Measurements from ENCODE around the gene MICU1. TPM values are rescaled to one million over a fixed set of nuclear protein-coding genes. Genes with fewer than 3 reads are reported as not detected.

Gene MICU1
- polyA plus RNA-seq, 2 of the 4 experiments (the other 2 are of a cell fraction), result 54.5 to 58.6 TPM

GRCh38 chr10:72354356-72355213 is 271.3 kb downstream of the MICU1 start, which contains the start of gene DNAJB12 (continued):
- peak; percentile 68; the same call in 1 of the 2 replicates for TF ChIP-seq RFX5 (IDR thresholded peaks at IDR 0.05)
- 0 out of 5 replicates have a peak, but pooled peaks of 1 of the 2 experiments have one; percentile 11 for TF ChIP-seq RAD21 (conservative IDR thresholded peaks at IDR 0.05 in 1 of 2, IDR thresholded peaks at IDR 0.05 in 1 of 2)
- peak; percentile 74; the same call in 1 of the 3 replicates for TF ChIP-seq BCL3 (IDR thresholded peaks at IDR 0.05)
- peak; percentile 93 to 96 for TF ChIP-seq JUN (IDR thresholded peaks at IDR 0.05)
- TF ChIP-seq NR3C1 (IDR thresholded peaks at IDR 0.05), result no peak
- TF ChIP-seq PBX3 (IDR thresholded peaks at IDR 0.05), result peak; percentile 6; the same call in 1 of the 2 replicates
- TF ChIP-seq PHF8 (IDR thresholded peaks at IDR 0.05; ENCODE audit: borderline replicate concordance, low read depth), result peak; percentile 97; the same call in 1 of the 2 replicates
- 0 out of 2 replicates have a peak, but pooled peaks have one; percentile 1 for TF ChIP-seq NFE2L2 (conservative IDR thresholded peaks at IDR 0.05; ENCODE audit: low read length)
- TF ChIP-seq ZNF302 (CRISPR knock-in tag; IDR thresholded peaks at IDR 0.05), result no peak
- TF ChIP-seq HMGXB4 (CRISPR knock-in tag; IDR thresholded peaks at IDR 0.05; ENCODE audit: borderline replicate concordance), result no peak
- no peak; the same call in 1 of the 2 replicates for TF ChIP-seq MYC (IDR thresholded peaks at IDR 0.05; ENCODE audit: borderline replicate concordance, low read length)
- TF ChIP-seq KDM5A (IDR thresholded peaks at IDR 0.05), result peak; percentile 92
- no peak for TF ChIP-seq EHMT2 (IDR thresholded peaks at IDR 0.05; ENCODE audit: low read depth)
- no peak for TF ChIP-seq CBX8 (IDR thresholded peaks at IDR 0.05)
- no peak for TF ChIP-seq FOXS1 (CRISPR knock-in tag; IDR thresholded peaks at IDR 0.05)
- 0 out of 2 replicates have a peak, but pooled peaks have one; percentile 22 for TF ChIP-seq POLR2AphosphoS2 (conservative IDR thresholded peaks at IDR 0.05; ENCODE audit: low read length)
- peak; percentile 9; the same call in 1 of the 2 replicates for TF ChIP-seq GATA3 (IDR thresholded peaks at IDR 0.05; ENCODE audit: borderline replicate concordance)
- no peak for TF ChIP-seq EHF (CRISPR knock-in tag; IDR thresholded peaks at IDR 0.05)
- no peak for TF ChIP-seq TFCP2L1 (CRISPR knock-in tag; IDR thresholded peaks at IDR 0.05)
- TF ChIP-seq FOSL2 (IDR thresholded peaks at IDR 0.05), result no peak
- peak; percentile 23; the same call in 1 of the 2 replicates for TF ChIP-seq FOSL2 (CRISPR knock-in tag; IDR thresholded peaks at IDR 0.05)
- no peak for TF ChIP-seq HOXB5 (CRISPR knock-in tag; IDR thresholded peaks at IDR 0.05)

- no peak for FAIRE-seq
- CTCF ChIA-PET, result interaction anchor here (0.8 to 10.0 kb wide), 4 partner anchors 11 to 502 kb away, joined by 3 to 88 read pairs (median 18); no protein-coding TSS in a partner anchor
Observed at GRCh38 chr10:72353965-72354355, 271.9 kb downstream of the MICU1 start.

More at GRCh38 chr10:72353965-72354355, 271.9 kb downstream of the MICU1 start:
- 2% methylated on average over 23 of the region's 23 CpGs for WGBS (ENCODE audit: missing lambda C conversion rate)
- H3K27ac ChIP-seq, result peak overlapping the region; percentile 85 to 97
- DNase-seq (ENCODE audit: low read depth in 1 of 2, low spot score in 1 of 2) (peak in 1 of 2 experiments; percentile 21), ATAC-seq (peak; percentile 25 to 35; a peak in 4 of 6 replicates)
- POLR2A ChIA-PET, result interaction anchor here (1.0 kb wide), 1 partner anchor 80 kb away, joined by 4 read pairs; the partner anchor contains the start of gene DDIT4
- H3K4me1 ChIP-seq, result peaks cover 12% of the 10 kb centered on the region; the same call in 2 of the 3 replicates
- no peak for TF ChIP-seq EHF (CRISPR knock-in tag; IDR thresholded peaks at IDR 0.05)
- no peak for TF ChIP-seq BHLHE40 (IDR thresholded peaks at IDR 0.05; ENCODE audit: low read depth, low read length)
- 0 out of 2 replicates have a peak, but pooled peaks have one; percentile 18 for TF ChIP-seq MAX (IDR thresholded peaks at IDR 0.05)
- no peak for TF ChIP-seq FOXS1 (CRISPR knock-in tag; IDR thresholded peaks at IDR 0.05)
- peak overlapping the region; percentile 65 for H3K4me3 ChIP-seq
- H3K9me3 ChIP-seq, result no peaks in the 10 kb centered on the region
- peak overlapping the region; percentile 89 for H3K4me2 ChIP-seq

All from A549 (cell line).